Breast epithelium (tissue), 3 donors: ENCODE measurements around the gene ASTN2.

Experiments used
- POLR2AphosphoS5 ChIP-seq, 3 donors: sonication (generic); formaldehyde crosslinking; IDR thresholded peaks; one replicate each; pipeline ENCODE4 v1.6.1; 2017; ENCODE audit warnings: antibody characterized with exemption in 3 of 3
- TF ChIP-seq, protein P1 (sequence below), 3 donors: fragments of 450-650 bp; IDR thresholded peaks; one replicate each; pipeline ENCODE4 v1.5.1; 2016 to 2017; ENCODE audit warnings: antibody characterized with exemption in 3 of 3, mild to moderate bottlenecking in 3 of 3, moderate library complexity in 3 of 3

DNA sequence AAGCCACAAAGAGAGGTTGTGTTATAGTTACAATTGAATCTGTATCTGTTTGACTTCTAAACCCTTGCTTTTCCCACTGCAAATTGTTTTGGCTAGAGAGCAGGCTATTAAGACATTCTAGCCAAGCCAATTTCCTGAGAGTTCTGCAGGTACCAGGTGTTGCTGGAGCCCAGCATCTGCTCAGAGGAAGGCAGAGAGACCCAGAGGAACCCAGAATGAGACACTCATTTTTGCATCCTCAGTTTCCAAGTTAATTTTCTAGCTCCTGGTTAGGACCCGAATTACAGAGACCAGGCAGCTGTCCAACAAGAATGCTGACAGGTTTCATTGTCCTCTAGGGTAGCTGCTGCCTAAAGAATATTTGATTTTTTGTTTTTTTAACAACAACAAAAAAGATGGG, 461.6 kb downstream of the ASTN2 start:
- TF ChIP-seq, protein P1, sequence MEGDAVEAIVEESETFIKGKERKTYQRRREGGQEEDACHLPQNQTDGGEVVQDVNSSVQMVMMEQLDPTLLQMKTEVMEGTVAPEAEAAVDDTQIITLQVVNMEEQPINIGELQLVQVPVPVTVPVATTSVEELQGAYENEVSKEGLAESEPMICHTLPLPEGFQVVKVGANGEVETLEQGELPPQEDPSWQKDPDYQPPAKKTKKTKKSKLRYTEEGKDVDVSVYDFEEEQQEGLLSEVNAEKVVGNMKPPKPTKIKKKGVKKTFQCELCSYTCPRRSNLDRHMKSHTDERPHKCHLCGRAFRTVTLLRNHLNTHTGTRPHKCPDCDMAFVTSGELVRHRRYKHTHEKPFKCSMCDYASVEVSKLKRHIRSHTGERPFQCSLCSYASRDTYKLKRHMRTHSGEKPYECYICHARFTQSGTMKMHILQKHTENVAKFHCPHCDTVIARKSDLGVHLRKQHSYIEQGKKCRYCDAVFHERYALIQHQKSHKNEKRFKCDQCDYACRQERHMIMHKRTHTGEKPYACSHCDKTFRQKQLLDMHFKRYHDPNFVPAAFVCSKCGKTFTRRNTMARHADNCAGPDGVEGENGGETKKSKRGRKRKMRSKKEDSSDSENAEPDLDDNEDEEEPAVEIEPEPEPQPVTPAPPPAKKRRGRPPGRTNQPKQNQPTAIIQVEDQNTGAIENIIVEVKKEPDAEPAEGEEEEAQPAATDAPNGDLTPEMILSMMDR (IDR thresholded peaks at IDR 0.05): no peak
- TF ChIP-seq POLR2AphosphoS5 (IDR thresholded peaks at IDR 0.05): no peak
